HG02870 (cell line): ENCODE data around the gene SETD3.
A peak's percentile ranks its signal among the peaks of the same experiment; 100 is the strongest.

ENCODE experiments used
- ATAC-seq: cut with Tn5 transposase; IDR thresholded peaks from one replicate; pipeline ENCODE4 v1.9.1; 2021; ENCODE audit warnings: mild to moderate bottlenecking, moderate library complexity; ENCODE audit not compliant: unreplicated experiment

The SETD3 gene

DNA sequence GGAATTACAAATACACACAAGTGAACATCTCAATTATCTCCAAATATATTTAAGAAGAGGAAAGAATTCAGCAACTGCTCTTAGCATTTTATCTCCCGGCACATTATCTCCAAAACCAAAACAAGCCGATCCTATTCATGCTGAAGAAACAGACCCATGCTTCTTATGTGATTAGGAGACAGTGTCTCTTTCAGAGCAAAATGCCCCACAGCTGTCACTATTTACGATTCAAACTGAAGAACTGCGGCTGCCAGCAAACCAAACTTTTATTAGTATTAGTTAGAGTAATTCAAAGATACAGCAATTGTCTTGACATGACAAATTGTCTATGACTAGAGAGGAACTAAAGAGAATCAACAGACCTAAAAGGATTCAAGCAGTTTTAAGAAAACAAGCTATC lies 79.4 kb downstream of the SETD3 start:
- no peak for ATAC-seq

DNA sequence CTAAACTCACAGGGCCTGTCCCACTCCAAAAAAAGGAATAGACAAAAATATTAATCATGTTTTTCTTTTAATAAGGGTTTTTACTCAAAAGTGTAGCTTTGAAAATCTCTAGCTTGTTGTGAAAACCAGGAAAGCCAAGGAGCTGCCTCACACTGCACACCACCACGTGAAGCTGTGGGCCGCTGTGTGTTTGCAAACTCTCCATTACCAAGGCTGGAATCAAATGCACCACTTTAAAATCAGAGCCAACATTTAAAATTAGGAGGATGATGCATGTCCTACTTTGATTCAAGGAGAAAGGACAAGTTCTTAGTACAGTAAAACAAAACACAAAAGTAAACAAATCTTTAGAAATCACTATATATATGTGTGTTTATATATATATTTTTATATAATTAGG lies 83.0 kb downstream of the SETD3 start:
- ATAC-seq, result no peak

DNA sequence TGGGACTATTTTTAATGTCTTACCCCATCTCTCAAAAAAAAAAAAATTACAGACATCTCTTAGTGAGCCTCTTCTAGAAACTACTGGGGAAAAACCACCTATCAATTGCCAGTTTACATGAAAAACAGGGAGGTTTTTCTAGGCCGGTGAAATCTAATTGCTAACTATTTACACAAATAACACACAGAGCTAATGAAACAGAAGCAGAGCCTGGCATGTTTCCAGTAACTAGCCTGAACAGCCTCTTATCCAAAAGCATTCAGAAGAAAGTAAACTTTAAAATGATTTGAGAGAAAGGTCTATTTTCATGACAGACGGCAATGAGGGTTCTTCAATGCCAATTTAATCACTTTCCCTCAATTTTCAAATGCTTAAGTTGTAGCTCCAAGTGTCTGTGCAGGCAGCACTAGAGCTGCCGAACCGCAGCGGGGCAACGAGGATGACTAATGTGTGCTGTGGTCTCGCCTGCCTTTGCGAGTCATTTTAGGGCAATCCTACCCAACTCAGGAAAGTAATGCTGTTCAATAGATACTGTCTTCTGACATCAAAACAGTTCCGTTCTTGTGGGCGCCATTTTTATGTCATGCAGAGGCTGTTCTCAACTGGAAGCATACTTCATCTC lies 84.6 kb downstream of the SETD3 start:
- no peak for ATAC-seq

DNA sequence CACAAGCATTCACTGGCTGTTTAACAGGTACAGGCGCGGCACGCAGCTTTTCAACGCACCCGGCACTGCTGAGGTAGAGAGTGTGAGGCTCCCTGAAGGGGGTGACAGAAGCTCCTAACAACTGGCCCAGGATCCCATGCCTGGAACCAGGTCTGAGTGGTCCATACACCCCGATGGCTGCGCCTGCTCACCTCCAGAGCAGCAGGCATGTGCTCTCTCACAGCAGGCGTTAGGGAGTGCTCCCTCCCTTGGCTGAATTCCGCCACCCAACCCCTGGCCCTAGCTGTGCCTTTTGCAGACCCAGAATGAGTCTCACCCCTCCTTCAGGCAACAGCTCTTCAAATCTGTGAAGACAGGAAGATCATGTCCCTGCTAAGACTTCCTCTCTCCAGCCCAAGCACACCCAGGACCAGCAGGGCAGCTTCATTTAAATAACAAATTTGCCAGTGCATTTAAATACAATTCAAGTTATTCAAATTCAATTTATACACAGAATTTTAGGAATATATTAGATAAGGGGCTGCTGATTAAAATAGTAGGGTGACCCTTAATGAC lies 86.0 kb downstream of the SETD3 start:
- no peak for ATAC-seq

DNA sequence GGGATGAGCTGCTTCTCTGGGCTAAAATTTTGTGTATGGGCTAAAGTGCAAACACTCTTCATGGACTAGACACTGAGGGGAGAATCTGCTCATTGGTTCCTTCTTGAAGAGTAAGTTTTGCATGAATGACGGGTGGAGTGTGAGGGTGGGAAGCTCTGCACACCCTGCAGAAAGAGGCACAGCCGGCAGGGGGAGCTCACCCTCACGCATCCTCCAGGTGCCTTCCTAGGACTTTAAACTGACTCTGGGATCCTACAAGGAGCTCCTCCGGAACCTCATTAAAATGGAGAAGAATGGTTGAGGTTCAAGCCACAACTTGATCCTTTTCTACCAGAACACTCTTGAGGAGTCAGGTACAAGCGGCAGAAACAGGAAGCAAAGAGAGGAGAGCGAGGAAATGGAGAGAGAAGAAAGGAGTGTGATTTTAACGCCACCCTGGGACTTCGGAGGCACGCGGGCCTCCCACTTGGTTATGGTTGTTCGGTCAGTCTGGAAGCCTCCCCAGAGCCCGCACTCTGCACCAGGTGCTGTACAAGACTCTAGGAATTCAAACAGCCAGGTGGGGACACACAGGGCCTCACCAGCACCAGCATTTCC lies 87.5 kb downstream of the SETD3 start:
- no peak for ATAC-seq

DNA sequence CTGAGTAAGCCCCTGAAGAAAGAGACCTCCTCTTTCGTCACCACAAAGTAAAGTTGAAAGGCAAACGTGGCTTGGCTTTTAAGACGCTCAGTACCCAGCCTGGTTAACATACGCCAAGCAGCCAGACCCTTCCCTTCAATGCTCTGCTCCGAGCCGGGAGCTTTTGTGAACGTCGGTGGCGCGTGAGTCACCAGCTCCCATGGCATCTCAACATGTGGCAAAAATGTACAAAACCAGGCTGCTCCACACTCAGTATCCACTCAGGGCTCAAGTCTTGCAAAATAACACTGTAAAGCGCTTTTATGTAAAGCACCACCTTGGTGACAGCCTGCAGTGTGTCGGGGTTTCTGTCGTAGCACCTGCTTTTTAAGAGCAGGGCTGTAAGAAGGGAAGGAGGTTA lies 89.0 kb downstream of the SETD3 start:
- no peak for ATAC-seq

DNA sequence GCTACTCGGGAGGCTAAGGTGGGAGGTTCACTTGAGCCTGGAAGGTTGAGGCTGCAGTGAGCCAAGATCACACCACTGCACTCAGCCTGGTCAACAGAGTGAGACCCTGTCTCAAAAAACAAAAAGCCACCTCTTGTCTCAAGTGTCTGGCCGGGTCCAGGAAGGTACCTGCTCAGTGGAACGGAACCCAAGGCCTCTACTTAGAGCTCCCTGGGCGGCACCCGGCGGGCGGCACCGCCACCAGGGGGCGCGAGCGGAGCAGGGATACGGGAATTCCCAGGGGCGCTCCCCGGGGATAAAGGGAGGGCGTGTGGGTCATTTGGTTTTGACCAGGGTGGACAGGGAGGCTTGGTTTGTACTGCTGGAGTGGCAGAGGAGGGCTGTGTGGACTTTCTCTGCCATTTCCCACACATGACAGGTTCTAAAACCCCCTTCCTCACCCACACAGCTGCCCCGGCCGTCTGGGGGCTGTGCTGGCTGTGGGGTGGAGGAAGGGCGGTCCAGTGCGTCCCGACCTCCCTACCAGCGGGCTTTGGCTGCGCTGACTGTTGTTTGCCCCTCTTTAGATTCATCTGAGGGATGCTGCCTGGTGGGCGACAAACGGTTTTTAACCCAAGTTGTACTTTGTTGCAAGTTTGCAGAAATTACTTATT lies 91.4 kb downstream of the SETD3 start:
- peak; percentile 65 for ATAC-seq

DNA sequence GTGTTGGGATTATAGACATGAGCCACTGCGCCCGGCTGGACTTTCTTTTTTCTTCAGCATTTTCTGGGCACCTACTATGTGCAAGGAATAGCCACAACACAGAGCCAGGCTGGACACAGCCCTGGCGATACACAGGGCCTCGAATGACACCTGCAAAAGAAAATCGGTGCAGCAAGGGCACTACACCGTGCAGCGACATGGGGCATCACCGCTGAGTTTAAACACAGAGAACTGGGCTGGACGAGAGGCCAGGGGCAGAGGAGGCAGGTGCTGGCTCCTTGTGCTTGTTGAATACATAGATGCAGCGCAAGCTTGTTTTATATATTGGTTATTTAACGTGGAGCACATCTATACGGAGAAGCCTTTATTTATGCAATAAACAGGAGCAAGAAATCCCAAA lies 92.4 kb downstream of the SETD3 start:
- no peak for ATAC-seq

DNA sequence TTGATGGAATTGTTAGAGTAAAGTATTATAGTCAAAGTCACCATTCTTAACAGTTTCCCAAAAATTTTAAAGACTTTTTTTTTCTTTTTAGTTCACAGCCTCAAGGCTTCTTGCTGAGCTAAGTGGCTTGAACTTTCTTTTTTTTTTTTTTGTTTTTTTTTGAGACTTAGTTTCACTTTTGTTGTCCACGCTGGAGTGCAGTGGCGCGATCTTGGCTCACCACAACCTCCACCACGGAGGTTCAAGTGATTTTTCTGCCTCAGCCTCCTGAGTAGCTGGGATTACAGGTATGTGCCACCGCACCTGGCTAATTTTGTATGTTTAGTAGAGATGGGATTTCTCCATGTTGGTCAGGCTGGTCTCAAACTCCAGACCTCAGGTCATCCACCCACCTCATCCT lies 92.8 kb downstream of the SETD3 start:
- no peak for ATAC-seq

DNA sequence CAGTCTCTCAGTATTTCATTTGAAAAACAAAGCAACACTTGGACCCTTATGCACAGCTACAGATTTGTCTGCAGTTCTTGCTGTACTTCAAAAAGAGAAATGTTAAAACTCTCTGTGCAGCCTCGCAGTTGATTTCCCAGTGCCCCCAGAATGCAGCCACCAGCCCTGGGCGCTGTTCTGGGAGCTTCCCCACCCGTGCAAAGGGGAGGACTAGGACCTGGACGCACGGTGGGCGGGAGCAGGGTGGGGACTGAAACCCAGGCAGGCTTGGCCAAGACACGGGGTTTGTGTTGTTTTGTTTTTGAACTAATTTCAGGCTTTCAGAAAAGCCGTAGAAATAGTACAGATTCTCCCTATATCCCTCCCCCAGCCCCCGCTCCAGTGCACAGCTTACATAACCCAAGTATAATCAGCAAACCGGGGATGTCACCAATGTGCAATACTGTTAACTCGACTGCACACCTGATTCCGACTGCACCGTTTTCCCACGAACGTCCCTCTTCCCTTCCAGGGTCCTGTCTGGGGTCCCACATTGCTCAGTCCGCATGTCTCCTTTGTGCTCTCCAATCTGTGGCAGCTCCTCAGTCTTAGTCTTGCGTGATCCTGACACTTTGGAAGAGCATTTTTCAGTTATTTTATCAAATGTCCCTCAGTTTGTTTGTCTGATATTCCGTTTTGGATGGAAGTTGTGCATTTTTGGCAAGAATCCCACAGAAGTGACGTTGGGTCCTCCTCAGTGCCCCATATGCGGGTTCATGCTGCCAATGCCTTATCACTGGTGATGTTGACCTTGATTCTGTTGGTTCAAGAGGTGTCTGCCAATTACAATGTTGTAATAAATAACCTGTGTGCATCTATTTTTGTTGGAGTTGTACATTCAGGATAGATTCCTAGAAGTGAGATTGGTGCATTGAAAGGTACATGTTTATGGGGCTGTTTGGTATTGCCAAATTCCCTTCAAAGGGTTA lies 95.9 kb downstream of the SETD3 start:
- ATAC-seq, result no peak

DNA sequence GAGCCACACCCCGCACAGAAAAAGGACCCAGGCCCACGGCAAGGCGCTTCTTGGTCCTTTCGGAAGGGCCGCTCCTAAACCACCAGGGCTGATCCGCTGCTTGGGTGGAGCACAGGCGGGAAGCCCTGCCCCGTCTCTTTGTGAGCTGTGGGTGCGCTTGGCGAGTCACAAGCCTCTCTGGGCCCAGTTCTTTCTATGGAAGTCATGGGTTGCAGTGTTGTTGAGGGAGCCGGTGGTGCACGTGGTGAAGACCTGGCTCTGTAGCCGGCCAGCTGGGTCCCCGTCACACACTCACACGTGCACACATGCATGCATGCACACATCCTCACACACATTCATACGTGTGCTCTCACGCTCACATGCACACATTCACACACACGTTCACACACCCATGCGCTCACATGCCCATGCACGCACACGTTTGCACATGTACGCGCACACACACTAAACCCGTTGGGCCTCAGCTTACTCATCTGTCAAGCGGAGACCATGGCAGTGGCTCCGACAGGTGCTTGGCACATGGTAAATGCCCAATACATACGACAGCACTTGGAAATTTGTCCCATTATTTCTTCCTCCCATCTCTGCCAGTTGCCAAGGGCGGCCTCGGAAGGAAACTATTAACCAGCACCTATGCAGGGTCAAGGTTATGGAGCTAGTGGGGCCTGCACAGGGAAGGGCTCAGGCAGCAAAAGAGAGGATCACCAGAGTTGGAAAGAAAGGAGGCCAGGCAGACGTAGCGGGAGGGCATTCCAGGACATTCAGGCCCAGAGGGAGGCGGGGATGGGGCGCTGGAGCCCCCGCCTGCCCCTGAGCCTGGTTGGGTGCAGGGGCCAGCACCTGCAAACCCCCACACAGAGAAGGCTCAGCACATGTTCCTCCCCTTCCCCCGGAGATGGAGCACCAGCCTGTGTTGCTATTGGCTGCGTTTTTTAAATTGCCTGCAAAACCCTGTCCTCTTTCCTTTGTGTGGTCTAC lies 96.9 kb downstream of the SETD3 start:
- ATAC-seq, result no peak

DNA sequence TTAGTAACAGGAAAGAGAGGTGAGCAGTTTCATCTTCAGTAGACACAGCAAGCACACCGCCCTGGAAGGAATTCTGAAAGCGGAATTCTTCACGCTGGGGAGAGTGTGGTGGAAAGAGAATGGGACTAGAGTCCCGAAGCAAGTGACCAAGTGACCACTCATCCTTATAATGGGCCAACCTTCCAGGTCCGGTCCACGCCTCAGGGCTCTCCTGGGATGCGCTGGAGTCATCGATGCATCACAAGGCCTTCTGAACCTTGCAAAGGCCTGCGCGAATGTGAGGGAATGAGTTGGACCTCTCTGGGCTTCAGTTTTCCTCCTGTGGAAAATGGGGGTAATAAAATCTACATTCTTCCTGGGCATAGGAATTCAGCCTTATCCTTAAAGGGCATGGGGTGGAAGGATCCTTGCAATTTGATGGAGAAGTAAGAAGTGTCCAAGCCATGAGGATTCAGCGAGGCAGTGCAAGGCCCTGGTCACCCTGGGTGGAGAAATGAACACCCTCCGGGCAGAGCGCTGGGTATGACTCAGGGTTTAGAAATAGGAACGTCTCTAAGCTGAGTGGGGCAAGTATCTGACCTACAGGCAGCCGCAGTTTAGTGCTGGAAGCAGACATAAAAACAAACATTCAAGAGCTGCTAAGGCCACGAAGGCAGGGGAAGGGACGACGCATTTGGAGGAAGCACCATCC lies 97.7 kb downstream of the SETD3 start:
- no peak for ATAC-seq

DNA sequence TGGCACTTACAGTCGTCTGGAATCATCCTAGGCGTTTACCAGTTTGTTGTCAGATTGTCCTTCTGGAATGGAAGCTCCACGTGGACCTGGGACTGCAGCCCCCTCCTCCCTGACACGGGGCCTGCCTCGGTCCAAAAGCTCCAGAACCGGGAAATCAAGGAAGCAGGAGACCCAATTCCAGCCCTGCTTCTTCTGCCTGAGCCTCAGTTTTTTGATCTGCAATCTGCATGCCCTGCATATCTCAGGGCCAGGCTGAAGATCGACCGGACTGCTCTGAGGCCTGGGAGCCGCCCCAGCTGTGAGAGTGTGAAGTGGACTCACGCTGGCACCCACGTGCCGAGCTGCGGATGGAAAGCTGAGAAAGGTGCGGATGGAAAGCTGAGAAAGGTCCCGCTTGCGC lies 98.6 kb downstream of the SETD3 start:
- no peak for ATAC-seq

DNA sequence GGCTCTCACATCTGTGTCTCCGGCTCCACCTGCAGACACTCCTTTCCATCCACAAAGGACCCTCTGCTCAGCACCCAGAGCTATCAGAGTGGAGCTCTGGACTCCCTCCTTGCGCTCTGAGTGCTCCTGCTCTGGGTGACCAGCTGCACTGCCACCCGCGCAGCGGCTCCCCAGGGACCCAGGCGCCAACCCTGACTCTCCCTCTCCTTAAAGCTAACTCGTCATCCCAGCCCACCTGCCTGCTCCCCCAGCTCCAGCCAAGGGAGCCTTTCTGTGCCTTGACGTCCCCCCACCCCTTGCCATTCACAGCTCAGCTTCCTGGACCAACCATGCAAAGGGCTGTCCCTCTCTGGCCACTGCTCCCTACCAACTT lies 99.0 kb downstream of the SETD3 start:
- ATAC-seq, result no peak

DNA sequence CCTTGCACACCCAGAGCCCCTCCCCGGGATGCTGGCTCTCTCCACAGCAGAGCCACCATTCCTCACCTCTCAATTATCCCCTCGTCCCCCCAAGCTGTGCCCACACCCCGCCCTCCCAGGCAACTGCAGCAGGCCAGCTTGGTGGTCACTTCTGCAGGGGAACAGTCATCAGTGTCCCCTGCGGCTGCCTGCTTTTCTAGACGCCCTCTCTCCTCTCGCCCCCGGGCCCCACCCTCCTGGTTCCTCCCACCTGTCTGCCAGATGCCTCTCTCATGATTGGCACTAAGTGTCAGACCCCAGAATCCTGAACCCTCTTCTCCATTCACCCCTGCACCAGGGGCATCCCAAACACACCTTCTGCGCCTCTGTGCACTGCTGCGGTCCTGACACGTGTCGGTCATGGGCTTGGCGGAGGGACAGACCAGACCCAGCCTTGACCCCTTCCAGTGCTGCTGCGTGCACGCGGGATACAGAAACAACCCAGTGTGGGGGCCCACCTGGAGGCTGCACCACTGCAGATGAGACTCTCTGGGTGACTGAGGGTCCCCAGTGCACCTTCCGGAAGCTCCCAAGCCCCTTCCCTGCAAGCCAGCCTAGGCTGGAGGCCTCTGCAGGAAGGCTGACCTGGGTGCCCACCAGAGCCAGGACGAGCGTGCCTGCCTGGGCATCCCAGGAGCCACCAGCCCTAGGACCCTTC lies 99.5 kb downstream of the SETD3 start:
- no peak for ATAC-seq

DNA sequence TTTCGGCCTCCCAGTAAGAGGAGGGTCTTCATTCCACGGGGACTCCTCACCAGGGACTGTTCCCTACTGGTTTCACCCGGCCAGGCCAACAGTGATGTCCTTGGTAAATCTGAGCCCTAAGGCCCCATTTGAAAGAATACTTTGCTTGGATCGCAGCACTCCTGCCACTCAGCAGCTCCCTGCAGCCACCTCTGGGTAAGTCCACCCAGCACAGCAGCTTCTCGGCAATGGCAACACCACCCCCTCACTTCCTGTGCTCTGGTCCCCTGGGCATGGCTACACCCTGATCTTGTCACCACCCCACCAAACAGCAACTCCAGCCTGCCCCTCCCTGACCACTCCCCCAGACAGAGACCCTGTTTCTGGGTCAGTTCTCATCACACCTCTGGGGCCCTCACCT lies 100.3 kb downstream of the SETD3 start:
- no peak for ATAC-seq

DNA sequence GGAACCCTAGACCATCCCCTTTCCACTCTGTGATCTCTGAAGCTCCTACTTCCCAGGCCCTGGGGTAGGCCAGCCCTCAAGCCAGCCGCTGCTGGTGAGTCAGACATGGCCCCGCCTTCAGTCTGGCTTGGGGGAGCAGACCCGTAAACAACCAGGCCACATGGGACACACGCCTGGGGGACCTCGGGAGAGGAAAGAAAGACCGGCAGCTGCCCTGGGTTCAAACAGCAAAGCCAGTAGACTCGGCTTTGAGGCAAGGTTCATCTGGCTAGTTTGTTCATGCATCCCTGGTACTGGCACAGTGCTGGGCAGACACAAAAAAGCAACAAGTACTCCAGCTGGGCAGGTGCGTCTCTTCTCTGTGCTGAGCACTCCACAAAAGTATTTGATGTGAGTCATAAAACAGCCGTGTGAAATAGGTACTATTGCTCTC lies 101.9 kb downstream of the SETD3 start:
- no peak for ATAC-seq

DNA sequence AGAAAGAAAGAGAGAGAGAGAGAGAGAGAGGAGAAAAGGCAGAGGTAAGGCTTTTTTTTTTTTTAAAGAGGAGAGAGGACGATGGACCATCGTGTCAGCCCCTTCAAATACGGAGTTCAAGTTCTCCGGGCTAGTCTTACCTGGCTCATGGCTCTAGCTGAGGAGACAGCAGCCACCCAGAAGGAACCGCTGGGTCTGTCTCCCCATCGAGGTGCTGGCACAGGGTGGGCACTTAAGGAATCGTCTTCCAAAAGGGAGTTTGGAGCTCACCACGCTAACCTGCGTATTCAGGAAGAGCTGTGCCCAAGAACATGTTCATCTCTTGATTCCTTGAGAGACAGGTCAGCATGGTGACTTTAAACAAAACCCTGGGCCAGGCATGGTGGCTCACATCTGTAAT lies 102.7 kb downstream of the SETD3 start:
- no peak for ATAC-seq

DNA sequence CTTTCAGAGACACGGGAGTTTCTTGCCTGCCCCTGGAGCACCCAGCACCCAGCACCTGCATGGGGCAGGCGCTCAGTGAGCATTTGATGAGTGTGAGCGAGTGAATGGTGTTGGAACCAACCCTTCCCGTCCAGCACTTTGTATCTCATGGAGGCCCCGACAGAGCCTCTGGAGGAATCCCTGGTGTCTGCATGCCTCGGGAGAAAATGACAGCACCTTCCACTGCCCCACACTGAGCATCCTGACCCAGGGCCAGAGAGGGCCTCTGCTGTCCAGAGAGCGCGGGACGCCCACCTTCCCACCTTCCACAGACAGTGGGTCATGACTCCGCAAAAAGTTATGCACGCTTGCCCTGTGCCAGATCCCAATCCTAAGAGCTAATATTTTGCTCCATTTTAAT lies 105.7 kb downstream of the SETD3 start:
- ATAC-seq, result no peak
